Esophagus (tissue), 2 donors: ENCODE results near the gene LDLRAD2. TPM values are rescaled to one million over a fixed set of nuclear protein-coding genes. Genes with fewer than 3 reads are reported as not detected.

Experiments used
- H3K27ac ChIP-seq, 2 donors: one replicate each; pipeline ENCODE4 v1.5.1; 2013; ENCODE audit warnings: low read depth in 2 of 2, mild to moderate bottlenecking in 2 of 2, inconsistent platforms in 1 of 2, low read length in 1 of 2, moderate library complexity in 1 of 2
- H3K27me3 ChIP-seq, 2 donors: one replicate each; pipeline ENCODE4 v1.6.1; 2013; ENCODE audit warnings: low read length in 2 of 2, control low read depth in 1 of 2, mild to moderate bottlenecking in 1 of 2; ENCODE audit not compliant: insufficient read depth in 2 of 2, control insufficient read depth in 1 of 2
- H3K36me3 ChIP-seq, 2 donors: one replicate each; pipeline ENCODE4 v1.6.1; 2013; ENCODE audit warnings: low read length in 1 of 2; ENCODE audit not compliant: control insufficient read depth in 2 of 2, insufficient read depth in 2 of 2
- H3K4me1 ChIP-seq, 2 donors: one replicate each; pipeline ENCODE4 v1.6.1; 2013; ENCODE audit warnings: low read length in 1 of 2; ENCODE audit not compliant: control insufficient read depth in 2 of 2, insufficient read depth in 2 of 2
- H3K4me3 ChIP-seq, 2 donors: one replicate each; pipeline ENCODE4 v1.5.1; 2013; ENCODE audit warnings: low read length in 2 of 2, mild to moderate bottlenecking in 2 of 2, low read depth in 1 of 2, moderate library complexity in 1 of 2
- H3K9me3 ChIP-seq, 2 donors: one replicate each; pipeline ENCODE4 v1.6.1; 2013; ENCODE audit warnings: mild to moderate bottlenecking in 2 of 2, low read depth in 1 of 2, low read length in 1 of 2, moderate library complexity in 1 of 2; ENCODE audit not compliant: control insufficient read depth in 2 of 2, insufficient read depth in 1 of 2
- whole genome bisulfite sequencing, 2 donors: extraction: QIAGEN DNeasy Blood & Tissue Kit; methylation state at CpG; one replicate each; pipeline ENCODE4 v1.1.7; 2013; 5-methylcytosine and 5-hydroxymethylcytosine counted together
- polyA plus RNA-seq, 2 donors: library from polyadenylated mRNA; stranded (reverse); fragments of 200-250 nt; gene quantifications; one replicate each; pipeline ENCODE4 v1.2.3, GENCODE V29; 2013
- donor health status: healthy with polysubstance abuse.
- donor health status: Bipolar disorder and iron deficiency.

LDLRAD2 gene
- polyA plus RNA-seq, 2 donors, result 0.45 to 0.98 TPM

GRCh38 chr1:21804536-21804935 is 7.5 kb upstream of the LDLRAD2 start:
- Histone ChIP-seq H3K4me3 (no peak overlapping the region), H3K27ac (no peak overlapping the region), H3K36me3 (no peaks in the 10 kb centered on the region), H3K27me3 (no peaks in the 10 kb centered on the region), H3K4me1 (no peaks in the 10 kb centered on the region), H3K9me3 (no peaks in the 10 kb centered on the region)
- 87 to 88% methylated on average over 2 of the region's 2 CpGs for WGBS, 2 donors

GRCh38 chr1:21813542-21813941 is 1.5 kb downstream of the LDLRAD2 start:
- Histone ChIP-seq H3K36me3 (no peaks in the 10 kb centered on the region), H3K4me1 (peaks cover 5% of the 10 kb centered on the region in 2 donors), H3K27ac (no peak overlapping the region), H3K9me3 (no peaks in the 10 kb centered on the region), H3K27me3 (no peaks in the 10 kb centered on the region), H3K4me3 (no peak overlapping the region)
- WGBS, 2 donors, result 92 to 97% methylated on average over 3 of the region's 3 CpGs

- no peak overlapping the region for H3K27ac ChIP-seq
- peaks cover 5% of the 10 kb centered on the region in 2 donors for H3K4me1 ChIP-seq
- no peaks in the 10 kb centered on the region for H3K36me3 ChIP-seq
- H3K9me3 ChIP-seq, result no peaks in the 10 kb centered on the region
- WGBS, 2 donors, result 14 to 17% methylated on average over 50 to 65 of the region's 65 CpGs
- peak overlapping the region; percentile 17 to 27 for H3K4me3 ChIP-seq
- no peaks in the 10 kb centered on the region for H3K27me3 ChIP-seq
Observed at GRCh38 chr1:21814241-21814918, 2.3 kb downstream of the LDLRAD2 start.

GRCh38 chr1:21814981-21815582 is 3.0 kb downstream of the LDLRAD2 start:
- Histone ChIP-seq H3K27ac (no peak overlapping the region), H3K4me3 (no peak overlapping the region)
- 87 to 91% methylated on average over 15 of the region's 15 CpGs for WGBS, 2 donors

GRCh38 chr1:21815724-21816321 is 3.8 kb downstream of the LDLRAD2 start:
- Histone ChIP-seq H3K4me3 (no peak overlapping the region), H3K27me3 (no peaks in the 10 kb centered on the region), H3K36me3 (no peaks in the 10 kb centered on the region), H3K4me1 (peaks cover 5% of the 10 kb centered on the region in 2 donors), H3K9me3 (no peaks in the 10 kb centered on the region), H3K27ac (no peak overlapping the region)
- WGBS, 2 donors, result 71 to 79% methylated on average over 12 of the region's 12 CpGs

More at GRCh38 chr1:21814981-21815582, 3.0 kb downstream of the LDLRAD2 start:
- H3K27me3 ChIP-seq, result no peaks in the 10 kb centered on the region
- H3K9me3 ChIP-seq, result no peaks in the 10 kb centered on the region
- peaks cover 5% of the 10 kb centered on the region in 2 donors for H3K4me1 ChIP-seq
- H3K36me3 ChIP-seq, result no peaks in the 10 kb centered on the region

GRCh38 chr1:21816602-21817302 is 4.7 kb downstream of the LDLRAD2 start:
- Histone ChIP-seq H3K4me1 (peaks cover 5% of the 10 kb centered on the region in 2 donors), H3K36me3 (peaks cover 0 to 2% of the 10 kb centered on the region in 2 donors), H3K4me3 (no peak overlapping the region), H3K9me3 (no peaks in the 10 kb centered on the region), H3K27ac (no peak overlapping the region), H3K27me3 (no peaks in the 10 kb centered on the region)
- WGBS, 2 donors, result 72 to 83% methylated on average over 8 of the region's 8 CpGs

GRCh38 chr1:21818656-21819055 is 6.6 kb downstream of the LDLRAD2 start:
- Histone ChIP-seq H3K27ac (no peak overlapping the region), H3K4me3 (no peak overlapping the region), H3K9me3 (no peaks in the 10 kb centered on the region), H3K36me3 (peaks cover 0 to 8% of the 10 kb centered on the region in 2 donors), H3K4me1 (peaks cover 5% of the 10 kb centered on the region in 2 donors), H3K27me3 (no peaks in the 10 kb centered on the region)
- 30 to 31% methylated on average over 8 to 10 of the region's 10 CpGs for WGBS, 2 donors

GRCh38 chr1:21820597-21821232 is 8.7 kb downstream of the LDLRAD2 start:
- 92 to 95% methylated on average over 9 of the region's 9 CpGs for WGBS, 2 donors
- Histone ChIP-seq H3K27me3 (no peaks in the 10 kb centered on the region), H3K4me1 (no peaks in the 10 kb centered on the region), H3K27ac (no peak overlapping the region), H3K36me3 (peaks cover 0 to 20% of the 10 kb centered on the region in 2 donors), H3K4me3 (no peak overlapping the region), H3K9me3 (no peaks in the 10 kb centered on the region)

- Histone ChIP-seq H3K27me3 (no peaks in the 10 kb centered on the region), H3K9me3 (no peaks in the 10 kb centered on the region), H3K4me1 (no peaks in the 10 kb centered on the region), H3K4me3 (no peak overlapping the region), H3K36me3 (peaks cover 0 to 20% of the 10 kb centered on the region in 2 donors), H3K27ac (no peak overlapping the region)
- WGBS, 2 donors, result 89 to 92% methylated on average over 11 of the region's 11 CpGs
Observed at GRCh38 chr1:21821385-21822019, 9.4 kb downstream of the LDLRAD2 start.
